D721Med (cell line): Measurements from ENCODE around the gene GOLGA8N.

Source experiments
- DNase-seq: peaks from one replicate; pipeline ENCODE4 v3.0.0; 2011; ENCODE audit warnings: low spot score; ENCODE audit not compliant: insufficient read length
- FAIRE-seq: peaks from 2 replicates; lab custom pipeline; 2011; peaks lifted over from hg19 to GRCh38; lab: Jason Lieb, UNC
- CTCF ChIP-seq: IDR thresholded peaks from 2 replicates; pipeline ENCODE4 v1.5.1; 2012; ENCODE audit warnings: mild to moderate bottlenecking, control low read depth; ENCODE audit not compliant: insufficient read depth; ENCODE audit errors: missing control alignments

GOLGA8N gene

GRCh38 chr15:32649342-32649741 is 56.1 kb downstream of the GOLGA8N start:
- no peak for TF ChIP-seq CTCF
- DNase-seq (no peak), FAIRE-seq (no peak)

- TF ChIP-seq CTCF: peak; percentile 65
- FAIRE-seq (no peak), DNase-seq (peak; percentile 49)
Measured at GRCh38 chr15:32651229-32651837, 58.1 kb downstream of the GOLGA8N start.

- no peak for TF ChIP-seq CTCF
- DNase-seq: no peak
Measured at GRCh38 chr15:32652178-32652577, 58.9 kb downstream of the GOLGA8N start.

GRCh38 chr15:32656091-32656490 is 62.8 kb downstream of the GOLGA8N start:
- DNase-seq: no peak
- TF ChIP-seq CTCF: no peak
- no peak for FAIRE-seq

More at GRCh38 chr15:32652178-32652577, 58.9 kb downstream of the GOLGA8N start:
- no peak for FAIRE-seq

GRCh38 chr15:32656496-32656895 is 63.2 kb downstream of the GOLGA8N start:
- no peak for TF ChIP-seq CTCF
- DNase-seq (no peak), FAIRE-seq (no peak)
